RCC 7860 (cell line): ENCODE results near the gene TMEM225B.
"Not testable (repeated sequence)": the region's sequence is repeated elsewhere in the genome, so short reads cannot be mapped to it uniquely, and the experiment has no call there.

Experiments used
- DNase-seq: peaks from one replicate; pipeline ENCODE4 v3.0.0-alpha.2; 2015; ENCODE audit warnings: low spot score
- FAIRE-seq: peaks from 2 replicates; lab custom pipeline; 2012; peaks lifted over from hg19 to GRCh38; lab: Jason Lieb, UNC

The TMEM225B gene

GRCh38 chr7:99597762-99598501 lies at the start of gene TMEM225B:
Gene TMEM225B, plus strand, starts transcription at chr7:99598267. Its CDS starts 6,122 bp downstream, at chr7:99604389.
- no peak for DNase-seq
- no peak for FAIRE-seq

GRCh38 chr7:99549545-99549944 lies 48.5 kb upstream of the TMEM225B start:
- not testable (repeated sequence) for DNase-seq, FAIRE-seq

GRCh38 chr7:99551334-99551733 lies 46.7 kb upstream of the TMEM225B start:
- FAIRE-seq (no peak), DNase-seq (no peak)

GRCh38 chr7:99551767-99552463 lies 46.2 kb upstream of the TMEM225B start, which contains the start of gene FAM200A:
Gene FAM200A, minus strand, starts transcription at chr7:99552114. Its CDS starts 3,707 bp downstream, at chr7:99548407.
- FAIRE-seq: peak; percentile 37
- peak; percentile 62 for DNase-seq

- DNase-seq (no peak), FAIRE-seq (no peak)
Observed at GRCh38 chr7:99553039-99553438, 45.0 kb upstream of the TMEM225B start.

- FAIRE-seq: no peak
Observed at GRCh38 chr7:99554939-99555338, 43.1 kb upstream of the TMEM225B start.

GRCh38 chr7:99557196-99557607 lies 40.9 kb upstream of the TMEM225B start:
- no peak for FAIRE-seq
- DNase-seq: no peak

More at GRCh38 chr7:99554939-99555338, 43.1 kb upstream of the TMEM225B start:
- no peak for DNase-seq

GRCh38 chr7:99557940-99558305 lies 40.1 kb upstream of the TMEM225B start:
- DNase-seq (no peak), FAIRE-seq (no peak)

- DNase-seq: peak; percentile 78
- FAIRE-seq: no peak
Observed at GRCh38 chr7:99558306-99559174, 39.5 kb upstream of the TMEM225B start, which contains the start of gene ZNF655. Gene ZNF655, plus strand, starts transcription at chr7:99558642. Its CDS starts 1,918 bp downstream, at chr7:99560560.

- no peak for FAIRE-seq
- no peak for DNase-seq
Observed at GRCh38 chr7:99559175-99559915, 38.7 kb upstream of the TMEM225B start.

GRCh38 chr7:99560834-99561736 lies 37.0 kb upstream of the TMEM225B start:
- FAIRE-seq (no peak), DNase-seq (no peak)

- FAIRE-seq (no peak), DNase-seq (no peak)
Observed at GRCh38 chr7:99561737-99562051, 36.4 kb upstream of the TMEM225B start.

- no peak for FAIRE-seq
Observed at GRCh38 chr7:99562114-99562784, 35.8 kb upstream of the TMEM225B start.

GRCh38 chr7:99562832-99563231 lies 35.2 kb upstream of the TMEM225B start:
- FAIRE-seq (peak; percentile 99), DNase-seq (peak; percentile 99)

More at GRCh38 chr7:99562114-99562784, 35.8 kb upstream of the TMEM225B start:
- no peak for DNase-seq

GRCh38 chr7:99563650-99564049 lies 34.4 kb upstream of the TMEM225B start:
- FAIRE-seq (peak; percentile 87), DNase-seq (peak; percentile 79)

GRCh38 chr7:99568770-99569169 lies 29.3 kb upstream of the TMEM225B start:
- DNase-seq, FAIRE-seq: not testable (repeated sequence)

- DNase-seq (no peak), FAIRE-seq (no peak)
Observed at GRCh38 chr7:99571768-99572167, 26.3 kb upstream of the TMEM225B start.

- DNase-seq (no peak), FAIRE-seq (no peak)
Observed at GRCh38 chr7:99573257-99573656, 24.8 kb upstream of the TMEM225B start.

GRCh38 chr7:99576251-99576650 lies 21.8 kb upstream of the TMEM225B start:
- FAIRE-seq (no peak), DNase-seq (no peak)
